A673 (cell line): ENCODE measurements around the gene BRD4.
A peak's percentile ranks its signal among the peaks of the same experiment; 100 is the strongest.

Experiments
- CTCF ChIP-seq: fragments of 300-800, 200-600 bp; sonication (generic); conservative IDR thresholded peaks from 2 replicates; pipeline ENCODE4 v1.5.1; 2017; ENCODE audit warnings: low read depth, mild to moderate bottlenecking, antibody characterized with exemption, low read length, moderate library complexity, mixed read lengths
- EZH2 ChIP-seq: fragments of 200-600 bp; sonication (generic); IDR thresholded peaks from 2 replicates; pipeline ENCODE4 v1.6.1; 2017; ENCODE audit warnings: borderline replicate concordance, low read depth, mild to moderate bottlenecking, mixed read lengths, antibody characterized with exemption, low read length; ENCODE audit not compliant: poor library complexity, severe bottlenecking

GRCh38 chr19:15195371-15196334 is 136.7 kb downstream of the BRD4 start:
- TF ChIP-seq CTCF = peak; percentile 36
- no peak for TF ChIP-seq EZH2
